GM18873 (cell line): ENCODE data around the gene BUB1.
"Not testable (repeated sequence)": the region's sequence is repeated elsewhere in the genome, so short reads cannot be mapped to it uniquely, and the experiment has no call there.

Source experiments
- ATAC-seq: cut with Tn5 transposase; IDR thresholded peaks from one replicate; pipeline ENCODE4 v1.9.1; 2021; ENCODE audit warnings: mild to moderate bottlenecking, moderate library complexity, moderate number of reproducible peaks; ENCODE audit not compliant: unreplicated experiment, low FRiP score

BUB1 gene

GRCh38 chr2:110677530-110678456 is at the start of gene BUB1:
Gene BUB1 (minus strand): TSS chr2:110678063. CDS start chr2:110677995, 68 bp downstream.
- ATAC-seq: peak; percentile 68

DNA sequence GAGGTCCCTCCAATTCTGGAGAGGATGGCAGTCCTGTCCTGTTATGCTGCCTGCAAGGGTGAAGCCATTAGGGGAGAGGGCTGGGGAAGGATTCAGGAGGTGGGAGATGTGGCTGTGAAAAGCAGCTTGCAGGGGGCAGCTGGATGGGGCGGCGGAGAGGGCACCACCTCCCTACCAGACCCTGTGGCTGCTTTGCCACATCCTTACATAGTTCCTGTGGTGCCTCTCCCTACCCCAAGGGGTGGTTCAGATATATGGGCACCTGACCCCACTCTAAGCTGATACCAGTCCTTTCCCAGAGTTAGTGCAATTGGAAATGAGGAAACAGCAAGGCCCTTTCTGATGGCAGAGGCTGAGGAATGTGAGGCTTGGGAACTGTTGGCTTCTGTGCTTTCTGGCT is 48.4 kb upstream of the BUB1 start:
- ATAC-seq: no peak

GRCh38 chr2:110725859-110726258 is 48.0 kb upstream of the BUB1 start:
- no peak for ATAC-seq

- ATAC-seq: no peak
Measured at GRCh38 chr2:110725370-110725769, 47.5 kb upstream of the BUB1 start.

DNA sequence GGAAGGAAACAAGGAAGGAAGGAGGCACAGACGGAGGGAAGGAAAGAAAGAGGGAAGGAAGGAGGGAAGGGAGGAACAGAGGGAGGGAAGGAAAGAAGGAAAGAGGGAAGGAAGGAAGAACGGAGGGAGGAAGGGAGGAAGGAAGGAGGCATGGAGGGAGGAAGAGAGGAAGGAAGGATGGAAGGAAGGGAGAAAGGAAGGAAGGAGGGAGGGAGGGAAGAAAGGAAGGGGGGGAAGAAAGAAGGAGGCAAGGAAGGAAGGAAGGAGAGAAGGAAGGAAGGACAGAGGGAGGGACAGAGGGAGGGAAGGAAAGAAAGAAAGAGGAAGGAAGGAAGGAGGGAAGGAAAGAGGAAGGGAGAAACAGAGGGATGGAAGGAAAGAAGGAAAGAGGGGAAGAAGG is 47.0 kb upstream of the BUB1 start:
- no peak for ATAC-seq

- ATAC-seq: no peak
Measured at GRCh38 chr2:110720547-110720946, 42.7 kb upstream of the BUB1 start.

- ATAC-seq: no peak
Measured at GRCh38 chr2:110718990-110719389, 41.1 kb upstream of the BUB1 start.

DNA sequence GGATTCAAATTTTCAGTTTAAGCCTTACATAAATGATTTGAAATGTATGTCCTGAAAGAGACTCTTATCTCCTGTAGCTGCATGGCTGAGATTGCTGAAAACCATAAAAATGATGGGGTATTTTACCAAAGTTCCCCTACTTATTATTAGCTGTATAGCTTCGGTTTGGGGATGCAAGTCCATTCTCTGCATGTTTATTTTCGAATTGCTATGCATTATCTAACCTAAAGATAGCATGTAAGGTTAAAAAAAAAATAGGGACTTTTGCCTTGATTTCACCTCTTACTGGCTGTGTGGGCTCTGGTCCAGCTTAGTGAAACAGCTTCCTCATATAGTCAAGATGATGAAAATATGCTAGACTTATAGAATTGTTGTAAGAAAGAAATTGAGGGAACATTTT is 40.5 kb upstream of the BUB1 start:
- ATAC-seq: no peak

DNA sequence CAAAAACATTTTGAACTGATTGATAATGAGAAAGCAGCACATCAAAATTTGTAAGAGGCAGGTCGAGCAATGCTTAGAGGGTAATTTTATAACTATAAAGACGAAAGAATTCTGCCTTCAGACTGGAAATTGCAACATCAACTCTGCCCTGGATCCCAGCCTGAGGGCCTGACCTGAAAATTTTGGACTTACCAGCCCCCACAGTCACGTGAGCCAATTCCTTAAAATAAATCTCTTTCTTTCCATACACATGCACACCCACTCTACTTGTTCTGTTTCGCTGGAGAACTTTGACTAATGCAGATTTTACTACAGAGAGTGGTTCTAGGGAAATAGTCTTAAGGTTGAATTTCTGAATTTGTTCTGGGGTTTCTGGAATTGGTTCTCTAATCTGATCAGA is 39.9 kb upstream of the BUB1 start:
- ATAC-seq: no peak

DNA sequence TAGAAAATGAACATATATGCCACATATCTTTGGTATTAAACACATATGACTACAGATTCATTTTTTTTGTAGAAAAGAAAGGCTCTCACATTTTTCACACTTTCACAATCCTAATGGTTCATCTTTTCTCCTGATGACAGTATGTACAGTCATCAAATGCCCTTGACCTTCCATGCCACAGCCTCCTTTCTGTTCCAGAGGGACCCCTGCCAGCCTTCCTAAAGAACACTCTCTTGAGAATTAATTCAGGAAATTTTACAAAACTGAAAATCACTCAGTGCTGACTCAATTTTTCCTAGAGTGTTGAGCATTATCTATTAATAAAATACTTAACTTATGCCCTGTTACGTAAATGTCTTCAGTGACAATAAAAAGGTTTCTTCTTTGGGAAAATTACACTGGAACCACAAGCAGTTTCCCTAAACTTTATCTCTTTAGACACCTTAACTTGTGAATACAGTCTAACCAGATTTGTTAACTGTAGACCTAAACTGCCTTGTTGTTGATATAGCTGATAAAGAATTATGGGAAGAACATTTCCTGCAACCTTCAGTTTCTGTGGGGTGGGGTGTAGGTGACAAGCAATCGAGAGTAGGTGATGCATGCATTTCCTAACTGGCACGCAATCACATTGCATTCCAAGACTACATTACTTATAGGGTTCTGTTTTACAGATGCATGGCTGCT is 39.2 kb upstream of the BUB1 start:
- no peak for ATAC-seq

DNA sequence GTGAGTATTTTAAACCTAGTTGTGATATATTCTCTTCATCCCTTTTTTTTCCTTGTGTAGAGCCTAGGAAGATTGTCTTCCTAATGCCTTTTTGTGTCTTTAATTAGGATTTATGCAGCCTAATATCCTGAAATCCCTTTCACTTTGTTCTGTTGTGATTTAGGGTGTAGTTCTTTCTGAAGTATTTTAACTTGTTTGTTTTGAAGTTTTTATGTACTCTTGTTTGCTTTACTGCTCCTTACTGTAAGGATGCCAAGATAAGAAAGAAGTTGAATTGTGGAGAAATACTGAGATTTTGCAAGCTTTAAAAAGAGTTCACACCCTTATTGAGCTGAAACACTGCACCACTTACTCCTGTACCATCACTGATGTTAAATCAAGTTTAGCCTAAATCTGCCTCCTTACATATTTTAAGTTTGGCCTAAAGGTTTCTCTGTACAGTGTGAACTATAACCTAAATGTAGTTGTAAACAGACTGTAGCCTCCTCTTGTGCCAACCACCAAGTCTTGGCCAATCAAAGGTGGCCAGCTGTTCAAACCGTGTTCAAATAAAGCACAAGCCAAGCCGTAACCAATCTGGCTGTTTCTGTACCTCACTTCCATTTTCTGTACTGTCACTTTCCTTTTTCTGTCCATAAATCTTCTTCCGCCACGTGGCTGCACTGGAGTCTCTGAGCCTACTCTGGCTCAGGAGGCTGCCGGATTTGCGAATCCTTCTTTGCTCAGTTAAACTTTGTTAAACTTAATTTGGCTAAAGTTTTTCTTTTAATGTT is 36.8 kb upstream of the BUB1 start:
- ATAC-seq: no peak

GRCh38 chr2:110713513-110714362 is 35.9 kb upstream of the BUB1 start:
- ATAC-seq: no peak

DNA sequence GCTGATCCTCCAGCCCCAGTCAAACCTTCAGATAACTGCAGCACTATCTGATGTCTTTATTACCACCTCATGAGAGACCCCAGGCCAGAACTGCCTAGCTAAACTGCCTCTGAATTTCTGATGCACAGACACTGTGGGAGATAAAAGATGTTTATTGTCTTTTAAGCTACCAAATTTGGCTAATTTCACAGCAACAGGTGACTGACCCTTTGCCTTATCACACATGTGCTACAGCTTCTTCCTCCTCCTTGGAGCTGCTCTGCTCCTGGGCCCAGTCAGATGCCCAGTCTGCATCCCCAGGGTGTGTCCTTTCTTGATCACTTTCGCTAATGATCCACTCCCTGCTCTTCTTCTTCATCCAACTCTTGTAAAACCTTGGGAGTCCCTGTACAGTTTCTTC is 34.9 kb upstream of the BUB1 start:
- ATAC-seq: no peak

DNA sequence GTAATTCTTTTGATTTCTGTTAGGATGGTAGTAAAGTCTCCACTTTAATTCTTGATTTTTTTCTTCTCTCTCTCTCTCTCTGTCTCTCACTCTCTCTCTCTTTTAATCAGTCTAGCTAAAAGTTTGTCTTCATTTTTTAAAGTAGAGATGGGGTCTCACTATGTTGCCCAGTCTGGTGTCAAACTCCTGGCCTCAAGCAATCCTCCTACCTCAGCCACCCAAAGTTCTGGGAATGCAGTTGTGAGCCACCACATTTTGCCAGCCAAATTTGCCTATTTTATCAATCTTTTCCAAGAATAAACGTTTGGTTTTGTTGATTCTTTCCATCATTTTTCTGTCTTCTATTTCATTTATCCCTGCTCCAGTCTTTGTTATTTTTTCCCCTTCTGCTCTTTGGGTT is 30.6 kb upstream of the BUB1 start:
- ATAC-seq: no peak

DNA sequence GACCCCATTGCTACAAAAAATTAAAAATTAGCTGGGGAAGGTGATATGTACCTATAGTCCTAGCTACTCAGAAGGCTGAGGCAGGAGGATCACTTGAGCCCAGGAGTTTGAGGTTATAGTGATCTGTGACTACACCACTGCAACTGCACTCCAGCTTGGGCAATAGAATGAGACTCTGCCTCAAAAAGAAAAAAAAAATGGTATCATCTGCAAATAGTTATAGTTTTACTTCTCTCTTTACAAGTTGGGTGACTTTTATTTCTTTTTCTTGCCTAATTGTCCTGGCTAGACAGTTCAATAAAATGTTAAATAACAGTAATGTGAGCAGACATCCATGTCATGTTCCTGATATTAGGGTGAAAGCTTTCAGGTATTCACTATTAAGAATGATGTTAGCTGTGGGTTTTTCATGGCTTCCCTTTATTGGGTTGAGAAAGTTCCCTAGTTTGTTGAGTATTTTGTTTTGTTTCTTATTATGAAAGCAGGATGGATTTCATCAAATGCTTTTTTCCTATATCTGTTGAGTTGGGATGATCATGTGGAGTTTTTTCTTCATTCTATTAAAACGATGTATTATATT is 29.6 kb upstream of the BUB1 start:
- no peak for ATAC-seq

DNA sequence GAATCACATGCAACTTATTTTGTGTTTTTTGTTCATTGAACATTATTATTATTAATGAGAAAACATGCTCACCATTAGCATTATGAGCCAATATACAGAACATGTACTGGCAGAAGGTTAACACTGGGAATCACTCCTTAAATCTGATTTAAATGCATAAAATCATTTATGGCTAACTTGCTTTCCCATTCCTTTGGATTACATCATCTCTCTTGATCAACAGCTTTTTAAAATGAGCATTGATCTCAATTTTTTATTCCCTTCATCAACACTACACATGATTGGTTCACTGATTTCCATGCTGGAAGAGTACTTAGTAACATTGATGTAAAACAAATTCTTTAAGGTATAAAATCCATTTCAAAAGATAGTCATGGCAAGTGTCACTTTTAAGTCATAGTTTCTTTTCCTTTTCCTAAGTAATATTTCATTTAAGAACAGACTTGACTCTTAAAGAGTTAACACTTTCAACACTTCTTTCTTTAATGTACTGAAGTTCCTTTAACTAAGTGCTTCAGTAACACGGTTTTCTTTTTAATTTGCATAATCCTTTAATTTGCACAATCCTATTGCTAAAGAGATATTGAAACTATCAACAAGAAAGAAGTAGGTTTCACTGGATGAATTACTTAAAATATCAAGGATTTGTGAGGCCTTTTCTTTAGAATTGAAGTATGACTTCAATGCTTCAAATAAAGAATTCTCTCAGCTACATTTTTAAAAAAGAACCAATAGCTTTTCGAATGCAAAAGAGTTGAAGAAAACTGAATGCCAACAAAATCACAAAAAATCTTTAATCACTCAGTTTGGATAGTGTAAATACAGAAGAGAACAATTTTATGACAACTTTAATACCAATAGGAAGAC is 24.9 kb upstream of the BUB1 start:
- ATAC-seq: no peak

- not testable (repeated sequence) for ATAC-seq
Measured at GRCh38 chr2:110698253-110698652, 20.4 kb upstream of the BUB1 start.

GRCh38 chr2:110695146-110695898 is 17.5 kb upstream of the BUB1 start:
- ATAC-seq: not testable (repeated sequence)
